Urothelium cell line (cell line): ENCODE measurements around the gene OR52K2.
A peak's percentile ranks its signal among the peaks of the same experiment; 100 is the strongest.
"Not testable (repeated sequence)": the region's sequence is repeated elsewhere in the genome, so short reads cannot be mapped to it uniquely, and the experiment has no call there.

Source experiments
- DNase-seq: peaks from one replicate; pipeline ENCODE4 v3.0.0; 2011; ENCODE audit warnings: low spot score, mixed read lengths
- FAIRE-seq: peaks from 2 replicates; lab custom pipeline; 2011; peaks lifted over from hg19 to GRCh38; lab: Jason Lieb, UNC

The OR52K2 gene

GRCh38 chr11:4479644-4480043, 30.5 kb downstream of the OR52K2 start:
- FAIRE-seq (no peak), DNase-seq (no peak)

GRCh38 chr11:4480577-4481239, 31.6 kb downstream of the OR52K2 start:
- FAIRE-seq: no peak
- DNase-seq: peak; percentile 19

GRCh38 chr11:4481240-4481582, 32.1 kb downstream of the OR52K2 start:
- FAIRE-seq: no peak
- DNase-seq: no peak

- DNase-seq: no peak
- FAIRE-seq: no peak
These were observed 33.4 kb downstream of the OR52K2 start, which contains the start of gene OR52K1 for GRCh38 chr11:4482445-4482844. OR52K1 (plus strand) TSS chr11:4482646; CDS start chr11:4488901, 6,255 bp downstream.

GRCh38 chr11:4484310-4484709, 35.2 kb downstream of the OR52K2 start:
- FAIRE-seq (no peak), DNase-seq (no peak)

- FAIRE-seq: not testable (repeated sequence)
These were observed 42.3 kb downstream of the OR52K2 start for GRCh38 chr11:4491405-4491804.

GRCh38 chr11:4491878-4492606, 42.9 kb downstream of the OR52K2 start:
- DNase-seq (no peak), FAIRE-seq (peak; percentile 20)

More at GRCh38 chr11:4491405-4491804, 42.3 kb downstream of the OR52K2 start:
- DNase-seq: not testable (repeated sequence)

GRCh38 chr11:4493480-4493818, 44.4 kb downstream of the OR52K2 start:
- no peak for DNase-seq
- FAIRE-seq: no peak

- FAIRE-seq (no peak), DNase-seq (no peak)
These were observed 46.4 kb downstream of the OR52K2 start for GRCh38 chr11:4495487-4495886.

- DNase-seq (no peak), FAIRE-seq (no peak)
These were observed 46.9 kb downstream of the OR52K2 start for GRCh38 chr11:4495986-4496385.

- FAIRE-seq (no peak), DNase-seq (no peak)
These were observed 47.6 kb downstream of the OR52K2 start for GRCh38 chr11:4496557-4497248.
